RWPE1 (cell line): Measurements from ENCODE around the gene ADCY7.

Source experiments
- CTCF ChIA-PET: fragments of 350-600 bp; sonication (Branson Sonifier 250); formaldehyde crosslinking; extraction: SDS; loops from one replicate; lab custom pipeline; 2021; lab: Yijun Ruan, JAX
- POLR2A ChIA-PET: fragments of 400-600 bp; formaldehyde crosslinking; extraction: SDS; loops from one replicate; lab custom pipeline; 2020; ENCODE audit warnings: antibody characterized with exemption; ENCODE audit not compliant: low non-redundant PET; lab: Yijun Ruan, JAX
- DNase-seq: peaks from one replicate; pipeline ENCODE4 v3.0.0; 2012; ENCODE audit warnings: low spot score
- H3K27ac ChIP-seq: fragments of 450-650 bp; 2 replicates; pipeline ENCODE4 v1.5.1; 2017
- TF ChIP-seq, protein P1 (sequence below): fragments of 450-650 bp; conservative IDR thresholded peaks from 2 replicates; pipeline ENCODE4 v1.5.1; 2017; ENCODE audit warnings: low read depth, mild to moderate bottlenecking

ADCY7 gene

DNA sequence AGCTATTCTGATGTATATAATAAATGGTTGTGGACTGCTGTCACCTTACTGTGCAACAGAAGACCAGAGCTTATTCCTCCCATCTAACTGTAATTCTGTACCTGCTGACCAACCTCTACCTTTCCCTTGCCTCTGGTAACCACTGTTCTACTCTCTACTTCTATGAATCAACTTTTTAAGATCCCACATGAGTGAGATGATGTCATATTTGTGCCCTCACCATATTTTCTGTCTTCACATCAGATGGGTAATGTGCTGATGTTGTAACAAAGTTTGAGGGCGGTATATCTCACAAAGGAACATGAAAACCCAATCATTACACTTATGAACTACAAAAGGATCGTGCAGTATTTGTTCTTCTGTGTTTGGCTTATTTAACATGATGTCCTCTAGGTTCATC, 85.6 kb downstream of the ADCY7 start:
- TF ChIP-seq, protein P1, sequence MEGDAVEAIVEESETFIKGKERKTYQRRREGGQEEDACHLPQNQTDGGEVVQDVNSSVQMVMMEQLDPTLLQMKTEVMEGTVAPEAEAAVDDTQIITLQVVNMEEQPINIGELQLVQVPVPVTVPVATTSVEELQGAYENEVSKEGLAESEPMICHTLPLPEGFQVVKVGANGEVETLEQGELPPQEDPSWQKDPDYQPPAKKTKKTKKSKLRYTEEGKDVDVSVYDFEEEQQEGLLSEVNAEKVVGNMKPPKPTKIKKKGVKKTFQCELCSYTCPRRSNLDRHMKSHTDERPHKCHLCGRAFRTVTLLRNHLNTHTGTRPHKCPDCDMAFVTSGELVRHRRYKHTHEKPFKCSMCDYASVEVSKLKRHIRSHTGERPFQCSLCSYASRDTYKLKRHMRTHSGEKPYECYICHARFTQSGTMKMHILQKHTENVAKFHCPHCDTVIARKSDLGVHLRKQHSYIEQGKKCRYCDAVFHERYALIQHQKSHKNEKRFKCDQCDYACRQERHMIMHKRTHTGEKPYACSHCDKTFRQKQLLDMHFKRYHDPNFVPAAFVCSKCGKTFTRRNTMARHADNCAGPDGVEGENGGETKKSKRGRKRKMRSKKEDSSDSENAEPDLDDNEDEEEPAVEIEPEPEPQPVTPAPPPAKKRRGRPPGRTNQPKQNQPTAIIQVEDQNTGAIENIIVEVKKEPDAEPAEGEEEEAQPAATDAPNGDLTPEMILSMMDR = no peak
- ChIA-PET POLR2A (no interaction called here), CTCF (interaction anchor here (0.6 kb wide), 1 partner anchor 312 kb away, joined by 6 read pairs; no protein-coding TSS in a partner anchor)
- DNase-seq = no peak
- H3K27ac ChIP-seq = no peak overlapping the region

DNA sequence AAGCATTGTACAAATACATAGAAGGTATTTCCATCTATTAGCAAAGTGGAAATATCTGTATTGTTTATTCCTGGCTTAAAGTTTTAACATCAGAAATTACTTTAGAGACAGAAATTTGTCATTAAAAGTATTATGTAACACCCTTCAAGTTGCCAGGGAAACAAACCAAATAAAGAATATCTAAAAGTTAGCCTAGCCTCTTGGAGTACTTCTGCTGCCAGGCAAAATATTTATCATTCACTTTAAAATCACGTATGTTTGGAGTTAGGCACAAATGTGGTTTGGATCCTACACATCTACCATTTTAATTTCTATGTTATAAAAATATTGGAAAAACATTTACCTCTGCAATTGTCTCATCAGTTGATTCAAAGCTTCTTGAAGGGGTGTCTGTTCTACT, 87.7 kb downstream of the ADCY7 start:
- TF ChIP-seq, protein P1 = no peak
- POLR2A ChIA-PET = no interaction called here

DNA sequence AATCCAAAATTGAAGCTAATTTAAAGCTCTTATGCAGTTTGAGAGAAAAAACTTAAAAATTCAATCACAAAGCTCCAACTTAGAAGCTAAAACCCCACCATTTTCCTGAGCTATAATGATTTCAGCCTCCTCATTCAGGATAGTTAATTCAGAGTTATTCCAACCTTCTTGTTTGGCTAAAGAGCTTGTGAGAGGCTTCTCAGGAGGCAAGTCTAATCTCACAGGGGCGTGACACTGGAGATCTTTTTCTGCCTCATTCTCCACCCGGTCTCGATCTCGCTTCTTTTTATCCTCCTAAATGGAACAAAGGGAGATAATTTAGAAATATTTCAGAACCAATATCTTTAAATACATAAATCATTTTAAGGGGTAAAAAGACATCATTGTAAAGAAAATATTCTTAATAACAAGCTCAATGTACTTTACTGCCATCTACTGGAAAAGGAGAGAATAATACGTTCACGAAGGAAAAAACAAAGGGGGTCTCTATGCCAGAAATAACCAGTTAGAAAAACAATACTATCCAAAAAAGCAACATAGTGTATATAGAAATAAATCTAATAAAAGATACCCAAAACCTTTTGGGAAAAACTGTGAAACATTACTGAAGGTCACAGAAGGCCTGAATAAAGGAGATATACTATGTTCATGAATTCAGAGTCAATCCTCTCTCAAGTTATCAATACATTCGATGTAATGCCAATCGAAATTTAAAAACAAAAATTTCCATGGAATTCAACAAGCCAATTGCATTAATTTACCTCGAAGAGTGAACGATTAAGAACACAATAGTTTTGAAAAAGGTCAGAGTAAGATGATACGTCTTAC, 88.5 kb downstream of the ADCY7 start:
- CTCF ChIA-PET = interaction anchor here (0.7 to 1.1 kb wide), 3 partner anchors 9 to 268 kb away, joined by 3 to 5 read pairs (median 4); no protein-coding TSS in a partner anchor
- H3K27ac ChIP-seq = no peak overlapping the region
- TF ChIP-seq, protein P1 = peak; percentile 75
- DNase-seq = no peak
- POLR2A ChIA-PET = no interaction called here

More for the DNA sequence above, 87.7 kb downstream of the ADCY7 start:
- CTCF ChIA-PET = interaction anchor here (0.7 to 1.1 kb wide), 3 partner anchors 10 to 252 kb away, joined by 3 to 4 read pairs (median 4); no protein-coding TSS in a partner anchor
- H3K27ac ChIP-seq = no peak overlapping the region
- DNase-seq = no peak

DNA sequence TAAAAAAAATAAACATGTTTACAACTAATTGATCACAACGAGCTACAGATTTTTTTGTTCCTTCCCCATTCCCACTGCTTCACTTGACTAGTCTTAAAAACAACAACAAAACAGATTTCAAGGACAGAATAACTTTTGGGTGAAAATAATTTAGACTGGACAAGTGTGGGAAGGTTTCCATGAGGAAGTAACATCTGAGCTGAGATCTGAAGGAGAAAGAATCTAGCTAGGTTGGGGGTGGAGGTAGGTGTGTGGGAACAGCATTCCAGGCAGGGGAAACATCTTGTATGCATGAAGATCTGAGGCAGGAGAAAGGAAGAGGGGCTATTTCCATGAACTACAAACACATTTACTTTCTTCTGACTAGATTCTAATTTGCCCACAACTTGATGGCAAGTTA, 93.3 kb downstream of the ADCY7 start:
- no peak for DNase-seq
- POLR2A ChIA-PET = no interaction called here
- H3K27ac ChIP-seq = no peak overlapping the region
- TF ChIP-seq, protein P1 = no peak
- CTCF ChIA-PET = interaction anchor here (0.6 to 2.1 kb wide), 5 partner anchors 10 to 162 kb away, joined by 4 to 9 read pairs (median 4); no protein-coding TSS in a partner anchor

DNA sequence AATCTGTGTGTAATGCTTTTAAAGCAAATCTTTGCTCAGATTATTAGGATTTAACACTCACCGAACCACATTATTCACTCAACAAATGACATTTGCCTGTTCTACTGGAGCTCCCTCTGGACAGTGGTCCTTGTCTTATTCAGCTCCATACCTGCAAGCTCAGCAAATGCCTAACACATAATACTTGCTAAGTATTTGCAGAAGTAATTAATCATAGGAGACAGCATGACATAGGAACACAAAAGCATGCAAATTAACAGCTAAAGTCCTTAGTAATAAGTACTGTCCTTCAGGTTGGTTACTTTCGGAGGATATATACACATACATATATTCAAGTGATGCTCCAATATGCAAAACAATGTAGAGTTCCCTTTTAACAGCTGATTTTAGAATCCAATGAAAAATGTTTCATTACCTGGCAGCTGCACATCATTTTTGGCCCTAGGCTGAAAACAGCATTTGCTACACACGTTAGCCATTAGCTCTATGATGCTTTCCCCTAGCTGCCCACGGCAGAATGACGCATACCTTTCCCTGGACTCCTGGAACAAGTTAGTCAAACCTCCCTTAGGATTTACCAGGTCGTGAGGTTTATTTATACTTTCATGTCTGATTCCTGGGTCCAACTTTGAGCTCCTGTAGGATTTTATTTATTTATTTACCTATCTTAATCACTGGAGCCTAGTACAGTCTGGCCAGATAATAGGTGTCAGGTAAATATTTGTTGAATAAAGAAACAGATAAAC, 93.9 kb downstream of the ADCY7 start:
- ChIA-PET CTCF (interaction anchor here (0.6 to 2.1 kb wide), 6 partner anchors 9 to 484 kb away, joined by 3 to 9 read pairs (median 4); no protein-coding TSS in a partner anchor), POLR2A (no interaction called here)
- DNase-seq = peak; percentile 67
- TF ChIP-seq, protein P1 = no peak
- H3K27ac ChIP-seq = no peak overlapping the region

DNA sequence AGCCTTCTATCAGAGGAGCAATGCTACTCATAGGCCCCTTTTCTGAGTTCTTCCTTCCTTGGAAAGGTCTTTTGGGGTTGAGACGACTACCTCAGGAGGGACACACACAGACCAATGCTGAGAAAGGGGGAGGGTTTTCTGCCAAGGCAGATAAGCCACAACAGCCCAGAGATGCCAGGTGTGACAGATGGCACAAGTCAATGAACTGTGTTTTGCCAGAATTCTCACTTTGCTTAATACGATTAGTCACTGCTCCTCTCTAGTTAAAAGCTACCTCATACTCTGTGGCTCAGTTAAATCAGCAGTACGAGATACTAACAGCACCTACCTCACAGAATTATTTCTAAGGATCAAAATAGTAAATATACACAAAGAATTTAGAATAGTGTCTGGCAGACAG, 94.4 kb downstream of the ADCY7 start:
- CTCF ChIA-PET = interaction anchor here (0.6 to 2.1 kb wide), 4 partner anchors 9 to 484 kb away, joined by 3 to 9 read pairs (median 5); no protein-coding TSS in a partner anchor
- no peak for DNase-seq
- no peak overlapping the region for H3K27ac ChIP-seq
- POLR2A ChIA-PET = no interaction called here
- TF ChIP-seq, protein P1 = no peak
